ENCODE results near the gene ATP10A.

Gene ATP10A

GRCh38 chr15:25741256-25741580 lies 121.9 kb downstream of the ATP10A start:
- ATAC-seq: no peak
- TF ChIP-seq, protein P1, sequence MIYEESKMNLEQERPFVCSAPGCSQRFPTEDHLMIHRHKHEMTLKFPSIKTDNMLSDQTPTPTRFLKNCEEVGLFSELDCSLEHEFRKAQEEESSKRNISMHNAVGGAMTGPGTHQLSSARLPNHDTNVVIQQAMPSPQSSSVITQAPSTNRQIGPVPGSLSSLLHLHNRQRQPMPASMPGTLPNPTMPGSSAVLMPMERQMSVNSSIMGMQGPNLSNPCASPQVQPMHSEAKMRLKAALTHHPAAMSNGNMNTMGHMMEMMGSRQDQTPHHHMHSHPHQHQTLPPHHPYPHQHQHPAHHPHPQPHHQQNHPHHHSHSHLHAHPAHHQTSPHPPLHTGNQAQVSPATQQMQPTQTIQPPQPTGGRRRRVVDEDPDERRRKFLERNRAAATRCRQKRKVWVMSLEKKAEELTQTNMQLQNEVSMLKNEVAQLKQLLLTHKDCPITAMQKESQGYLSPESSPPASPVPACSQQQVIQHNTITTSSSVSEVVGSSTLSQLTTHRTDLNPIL (CRISPR knock-in tag; IDR thresholded peaks at IDR 0.05; ENCODE audit: low read depth): no peak
- TF ChIP-seq, protein P2, sequence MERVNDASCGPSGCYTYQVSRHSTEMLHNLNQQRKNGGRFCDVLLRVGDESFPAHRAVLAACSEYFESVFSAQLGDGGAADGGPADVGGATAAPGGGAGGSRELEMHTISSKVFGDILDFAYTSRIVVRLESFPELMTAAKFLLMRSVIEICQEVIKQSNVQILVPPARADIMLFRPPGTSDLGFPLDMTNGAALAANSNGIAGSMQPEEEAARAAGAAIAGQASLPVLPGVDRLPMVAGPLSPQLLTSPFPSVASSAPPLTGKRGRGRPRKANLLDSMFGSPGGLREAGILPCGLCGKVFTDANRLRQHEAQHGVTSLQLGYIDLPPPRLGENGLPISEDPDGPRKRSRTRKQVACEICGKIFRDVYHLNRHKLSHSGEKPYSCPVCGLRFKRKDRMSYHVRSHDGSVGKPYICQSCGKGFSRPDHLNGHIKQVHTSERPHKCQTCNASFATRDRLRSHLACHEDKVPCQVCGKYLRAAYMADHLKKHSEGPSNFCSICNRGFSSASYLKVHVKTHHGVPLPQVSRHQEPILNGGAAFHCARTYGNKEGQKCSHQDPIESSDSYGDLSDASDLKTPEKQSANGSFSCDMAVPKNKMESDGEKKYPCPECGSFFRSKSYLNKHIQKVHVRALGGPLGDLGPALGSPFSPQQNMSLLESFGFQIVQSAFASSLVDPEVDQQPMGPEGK (CRISPR knock-in tag; IDR thresholded peaks at IDR 0.05; ENCODE audit: borderline replicate concordance): no peak
- no peak for TF ChIP-seq ARNTL (CRISPR knock-in tag; IDR thresholded peaks at IDR 0.05; ENCODE audit: borderline replicate concordance, low read depth)
- TF ChIP-seq, protein P3, sequence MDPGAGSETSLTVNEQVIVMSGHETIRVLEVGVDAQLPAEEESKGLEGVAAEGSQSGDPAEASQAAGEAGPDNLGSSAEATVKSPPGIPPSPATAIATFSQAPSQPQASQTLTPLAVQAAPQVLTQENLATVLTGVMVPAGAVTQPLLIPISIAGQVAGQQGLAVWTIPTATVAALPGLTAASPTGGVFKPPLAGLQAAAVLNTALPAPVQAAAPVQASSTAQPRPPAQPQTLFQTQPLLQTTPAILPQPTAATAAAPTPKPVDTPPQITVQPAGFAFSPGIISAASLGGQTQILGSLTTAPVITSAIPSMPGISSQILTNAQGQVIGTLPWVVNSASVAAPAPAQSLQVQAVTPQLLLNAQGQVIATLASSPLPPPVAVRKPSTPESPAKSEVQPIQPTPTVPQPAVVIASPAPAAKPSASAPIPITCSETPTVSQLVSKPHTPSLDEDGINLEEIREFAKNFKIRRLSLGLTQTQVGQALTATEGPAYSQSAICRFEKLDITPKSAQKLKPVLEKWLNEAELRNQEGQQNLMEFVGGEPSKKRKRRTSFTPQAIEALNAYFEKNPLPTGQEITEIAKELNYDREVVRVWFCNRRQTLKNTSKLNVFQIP (CRISPR knock-in tag; IDR thresholded peaks at IDR 0.05; ENCODE audit: borderline replicate concordance, low read depth): no peak
- no peak for TF ChIP-seq CSDC2 (CRISPR knock-in tag; IDR thresholded peaks at IDR 0.05)
- TF ChIP-seq OSR1 (CRISPR knock-in tag; IDR thresholded peaks at IDR 0.05): no peak

GRCh38 chr15:25740383-25741255 lies 122.5 kb downstream of the ATP10A start:
- TF ChIP-seq PPARA (CRISPR knock-in tag; IDR thresholded peaks at IDR 0.05; ENCODE audit: borderline replicate concordance): no peak
- TF ChIP-seq OSR1 (CRISPR knock-in tag; IDR thresholded peaks at IDR 0.05): no peak
- TF ChIP-seq ESRRG (CRISPR knock-in tag; IDR thresholded peaks at IDR 0.05): no peak
- no peak for TF ChIP-seq ZFP3 (CRISPR knock-in tag; IDR thresholded peaks at IDR 0.05)
- TF ChIP-seq ZFP30 (CRISPR knock-in tag; IDR thresholded peaks at IDR 0.05): no peak
- no peak for TF ChIP-seq ZNF565 (CRISPR knock-in tag; conservative IDR thresholded peaks at IDR 0.05; ENCODE audit: low read depth)
- ATAC-seq: no peak

DNA sequence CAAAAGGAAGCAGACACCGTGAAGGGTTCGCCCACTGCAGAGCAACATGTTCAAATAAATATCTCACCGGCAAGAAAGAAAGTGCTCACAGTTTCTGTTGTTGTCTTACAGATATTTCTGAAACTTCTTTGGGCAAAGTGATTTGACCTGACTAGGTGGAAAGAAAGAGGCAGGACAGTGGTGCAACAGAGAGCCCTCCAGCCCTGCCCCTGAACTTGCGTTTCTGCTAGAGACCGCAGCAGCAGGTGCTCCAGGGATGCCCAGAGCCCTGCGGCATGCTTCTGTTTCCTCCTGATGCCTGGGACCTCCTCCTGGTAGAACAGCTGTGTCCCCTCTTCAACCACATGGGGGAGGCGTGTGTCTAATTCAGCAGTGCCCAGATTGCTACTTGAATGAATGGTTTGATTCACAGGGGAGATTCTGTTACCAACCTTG lies 123.4 kb downstream of the ATP10A start:
- no peak for TF ChIP-seq TOX (CRISPR knock-in tag; IDR thresholded peaks at IDR 0.05; ENCODE audit: borderline replicate concordance)
- no peak for TF ChIP-seq ZC3H10 (CRISPR knock-in tag; IDR thresholded peaks at IDR 0.05)
- TF ChIP-seq, protein P4, sequence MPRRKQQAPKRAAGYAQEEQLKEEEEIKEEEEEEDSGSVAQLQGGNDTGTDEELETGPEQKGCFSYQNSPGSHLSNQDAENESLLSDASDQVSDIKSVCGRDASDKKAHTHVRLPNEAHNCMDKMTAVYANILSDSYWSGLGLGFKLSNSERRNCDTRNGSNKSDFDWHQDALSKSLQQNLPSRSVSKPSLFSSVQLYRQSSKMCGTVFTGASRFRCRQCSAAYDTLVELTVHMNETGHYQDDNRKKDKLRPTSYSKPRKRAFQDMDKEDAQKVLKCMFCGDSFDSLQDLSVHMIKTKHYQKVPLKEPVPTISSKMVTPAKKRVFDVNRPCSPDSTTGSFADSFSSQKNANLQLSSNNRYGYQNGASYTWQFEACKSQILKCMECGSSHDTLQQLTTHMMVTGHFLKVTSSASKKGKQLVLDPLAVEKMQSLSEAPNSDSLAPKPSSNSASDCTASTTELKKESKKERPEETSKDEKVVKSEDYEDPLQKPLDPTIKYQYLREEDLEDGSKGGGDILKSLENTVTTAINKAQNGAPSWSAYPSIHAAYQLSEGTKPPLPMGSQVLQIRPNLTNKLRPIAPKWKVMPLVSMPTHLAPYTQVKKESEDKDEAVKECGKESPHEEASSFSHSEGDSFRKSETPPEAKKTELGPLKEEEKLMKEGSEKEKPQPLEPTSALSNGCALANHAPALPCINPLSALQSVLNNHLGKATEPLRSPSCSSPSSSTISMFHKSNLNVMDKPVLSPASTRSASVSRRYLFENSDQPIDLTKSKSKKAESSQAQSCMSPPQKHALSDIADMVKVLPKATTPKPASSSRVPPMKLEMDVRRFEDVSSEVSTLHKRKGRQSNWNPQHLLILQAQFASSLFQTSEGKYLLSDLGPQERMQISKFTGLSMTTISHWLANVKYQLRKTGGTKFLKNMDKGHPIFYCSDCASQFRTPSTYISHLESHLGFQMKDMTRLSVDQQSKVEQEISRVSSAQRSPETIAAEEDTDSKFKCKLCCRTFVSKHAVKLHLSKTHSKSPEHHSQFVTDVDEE (CRISPR knock-in tag; IDR thresholded peaks at IDR 0.05): no peak
- TF ChIP-seq ZNF70 (CRISPR knock-in tag; IDR thresholded peaks at IDR 0.05): no peak
- TF ChIP-seq CSRNP3 (CRISPR knock-in tag; IDR thresholded peaks at IDR 0.05): no peak
- no peak for TF ChIP-seq ZNF8 (CRISPR knock-in tag; IDR thresholded peaks at IDR 0.05)
- TF ChIP-seq ZFP3 (CRISPR knock-in tag; IDR thresholded peaks at IDR 0.05): no peak
- TF ChIP-seq PPARA (CRISPR knock-in tag; IDR thresholded peaks at IDR 0.05; ENCODE audit: borderline replicate concordance): no peak
- TF ChIP-seq RARB (CRISPR knock-in tag; IDR thresholded peaks at IDR 0.05): no peak
- TF ChIP-seq ISL1 (CRISPR knock-in tag; IDR thresholded peaks at IDR 0.05): no peak
- no peak for TF ChIP-seq BACH2 (CRISPR knock-in tag; IDR thresholded peaks at IDR 0.05; ENCODE audit: borderline replicate concordance)
- no peak for TF ChIP-seq SNAI2 (CRISPR knock-in tag; IDR thresholded peaks at IDR 0.05)
- TF ChIP-seq GLIS3 (CRISPR knock-in tag; IDR thresholded peaks at IDR 0.05): no peak
- no peak for ATAC-seq
